GM10248 (cell line): ENCODE measurements around the gene TET3.

ENCODE experiments used
- CTCF ChIA-PET: fragments of 300-600 bp; sonication (Branson Sonifier 250); formaldehyde crosslinking; extraction: SDS; loops from one replicate; lab custom pipeline; 2021; ENCODE audit warnings: antibody characterized with exemption; lab: Yijun Ruan, JAX
- POLR2A ChIA-PET: fragments of 350-650 bp; sonication (Branson Sonifier 250); formaldehyde crosslinking; extraction: SDS; loops from one replicate; lab custom pipeline; 2020; ENCODE audit warnings: antibody characterized with exemption; lab: Yijun Ruan, JAX
- DNase-seq: peaks from one replicate; pipeline ENCODE4 v3.0.0; 2012; ENCODE audit errors: extremely low spot score
- TF ChIP-seq, protein P1 (sequence below): IDR thresholded peaks from 2 replicates; pipeline ENCODE4 v1.5.1; 2012; ENCODE audit warnings: mild to moderate bottlenecking, low read depth; ENCODE audit errors: extremely low read depth, missing control alignments, control extremely low read depth

TET3 gene

GRCh38 chr2:73989972-73990371, 5.3 kb downstream of the TET3 start:
- TF ChIP-seq, protein P1, sequence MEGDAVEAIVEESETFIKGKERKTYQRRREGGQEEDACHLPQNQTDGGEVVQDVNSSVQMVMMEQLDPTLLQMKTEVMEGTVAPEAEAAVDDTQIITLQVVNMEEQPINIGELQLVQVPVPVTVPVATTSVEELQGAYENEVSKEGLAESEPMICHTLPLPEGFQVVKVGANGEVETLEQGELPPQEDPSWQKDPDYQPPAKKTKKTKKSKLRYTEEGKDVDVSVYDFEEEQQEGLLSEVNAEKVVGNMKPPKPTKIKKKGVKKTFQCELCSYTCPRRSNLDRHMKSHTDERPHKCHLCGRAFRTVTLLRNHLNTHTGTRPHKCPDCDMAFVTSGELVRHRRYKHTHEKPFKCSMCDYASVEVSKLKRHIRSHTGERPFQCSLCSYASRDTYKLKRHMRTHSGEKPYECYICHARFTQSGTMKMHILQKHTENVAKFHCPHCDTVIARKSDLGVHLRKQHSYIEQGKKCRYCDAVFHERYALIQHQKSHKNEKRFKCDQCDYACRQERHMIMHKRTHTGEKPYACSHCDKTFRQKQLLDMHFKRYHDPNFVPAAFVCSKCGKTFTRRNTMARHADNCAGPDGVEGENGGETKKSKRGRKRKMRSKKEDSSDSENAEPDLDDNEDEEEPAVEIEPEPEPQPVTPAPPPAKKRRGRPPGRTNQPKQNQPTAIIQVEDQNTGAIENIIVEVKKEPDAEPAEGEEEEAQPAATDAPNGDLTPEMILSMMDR = no peak
- DNase-seq = no peak
- ChIA-PET CTCF (no interaction called here), POLR2A (no interaction called here)

- POLR2A ChIA-PET = no interaction called here
Measured at GRCh38 chr2:73990531-73990930, 5.8 kb downstream of the TET3 start.

GRCh38 chr2:73992036-73992435, 7.3 kb downstream of the TET3 start:
- DNase-seq = no peak
- TF ChIP-seq, protein P1 = no peak
- CTCF ChIA-PET = no interaction called here
- POLR2A ChIA-PET = no interaction called here

More at GRCh38 chr2:73990531-73990930, 5.8 kb downstream of the TET3 start:
- CTCF ChIA-PET = no interaction called here
- DNase-seq = no peak
- TF ChIP-seq, protein P1 = no peak

DNA sequence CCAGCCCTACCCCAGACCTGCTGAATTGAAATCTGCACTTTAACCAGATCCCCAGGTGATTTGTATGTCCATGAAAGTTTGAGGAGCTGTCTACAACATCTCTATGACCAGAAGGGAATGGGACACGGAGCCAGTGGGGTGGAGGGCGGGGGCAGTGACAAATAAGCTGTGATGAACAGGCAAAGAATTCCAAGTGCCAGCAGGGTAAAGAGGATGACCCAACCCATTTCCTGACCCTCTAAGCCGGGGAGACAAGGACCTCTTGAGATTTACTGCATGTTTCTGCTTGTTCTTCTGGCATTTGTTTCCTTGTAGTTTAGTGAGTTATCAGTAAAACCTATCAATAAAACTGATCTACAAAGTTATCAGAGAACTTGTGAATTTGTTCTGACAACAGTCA, 8.7 kb downstream of the TET3 start:
- POLR2A ChIA-PET = no interaction called here
- DNase-seq = no peak
- TF ChIP-seq, protein P1 = no peak
- CTCF ChIA-PET = interaction anchor here (0.7 to 1.5 kb wide), 3 partner anchors 10 to 112 kb away, joined by 3 to 4 read pairs (median 4); no protein-coding TSS in a partner anchor

GRCh38 chr2:73993778-73994177, 9.1 kb downstream of the TET3 start:
- TF ChIP-seq, protein P1 = no peak
- no peak for DNase-seq
- CTCF ChIA-PET = interaction anchor here (0.7 to 1.5 kb wide), 3 partner anchors 10 to 111 kb away, joined by 3 to 4 read pairs (median 4); no protein-coding TSS in a partner anchor
- POLR2A ChIA-PET = interaction anchor here (0.7 kb wide), 1 partner anchor 8 kb away, joined by 4 read pairs; no protein-coding TSS in a partner anchor

- CTCF ChIA-PET = interaction anchor here (1.3 to 1.8 kb wide), 3 partner anchors 9 to 111 kb away, joined by 4 read pairs; no protein-coding TSS in a partner anchor
- no peak for DNase-seq
- POLR2A ChIA-PET = interaction anchor here (0.7 kb wide), 1 partner anchor 9 kb away, joined by 4 read pairs; no protein-coding TSS in a partner anchor
- TF ChIP-seq, protein P1 = no peak
Measured at GRCh38 chr2:73994178-73994831, 9.6 kb downstream of the TET3 start.
